ENCODE data around the gene AFAP1L1.

DNA sequence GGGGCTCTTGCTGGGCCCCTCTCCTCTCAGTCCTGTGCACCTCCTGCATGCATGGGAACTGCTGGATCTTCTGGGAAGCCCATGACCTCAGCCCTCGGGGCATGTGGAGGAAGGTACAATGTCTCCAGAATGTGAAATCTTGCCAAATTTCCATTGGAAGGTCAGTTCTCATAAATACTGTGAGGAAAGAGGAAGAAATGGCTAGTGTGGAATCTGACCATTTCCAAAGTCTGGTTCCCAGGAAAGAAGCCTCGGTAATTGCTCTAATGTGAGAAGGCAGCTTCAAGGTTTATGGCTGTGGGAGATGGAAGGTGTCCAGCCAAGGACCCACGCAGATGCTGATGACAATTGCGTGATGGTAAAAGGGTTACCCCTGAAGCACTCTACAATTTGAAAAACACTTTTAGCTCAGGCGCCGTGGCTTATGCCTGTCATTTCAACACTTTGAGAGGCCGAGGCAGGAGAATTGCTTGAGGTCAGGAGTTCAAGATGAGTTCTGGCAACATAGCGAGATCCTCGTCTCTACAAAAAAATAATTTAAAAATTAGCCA lies 115.5 kb downstream of the AFAP1L1 start:
- no peak for TF ChIP-seq EZH2phosphoT487 (IDR thresholded peaks at IDR 0.05; ENCODE audit: borderline replicate concordance, low read depth, low read length)
- TF ChIP-seq, protein P1, sequence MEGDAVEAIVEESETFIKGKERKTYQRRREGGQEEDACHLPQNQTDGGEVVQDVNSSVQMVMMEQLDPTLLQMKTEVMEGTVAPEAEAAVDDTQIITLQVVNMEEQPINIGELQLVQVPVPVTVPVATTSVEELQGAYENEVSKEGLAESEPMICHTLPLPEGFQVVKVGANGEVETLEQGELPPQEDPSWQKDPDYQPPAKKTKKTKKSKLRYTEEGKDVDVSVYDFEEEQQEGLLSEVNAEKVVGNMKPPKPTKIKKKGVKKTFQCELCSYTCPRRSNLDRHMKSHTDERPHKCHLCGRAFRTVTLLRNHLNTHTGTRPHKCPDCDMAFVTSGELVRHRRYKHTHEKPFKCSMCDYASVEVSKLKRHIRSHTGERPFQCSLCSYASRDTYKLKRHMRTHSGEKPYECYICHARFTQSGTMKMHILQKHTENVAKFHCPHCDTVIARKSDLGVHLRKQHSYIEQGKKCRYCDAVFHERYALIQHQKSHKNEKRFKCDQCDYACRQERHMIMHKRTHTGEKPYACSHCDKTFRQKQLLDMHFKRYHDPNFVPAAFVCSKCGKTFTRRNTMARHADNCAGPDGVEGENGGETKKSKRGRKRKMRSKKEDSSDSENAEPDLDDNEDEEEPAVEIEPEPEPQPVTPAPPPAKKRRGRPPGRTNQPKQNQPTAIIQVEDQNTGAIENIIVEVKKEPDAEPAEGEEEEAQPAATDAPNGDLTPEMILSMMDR (conservative IDR thresholded peaks at IDR 0.05; ENCODE audit: low read length): no peak

Measured in OCI-LY7 (cell line).